Activated B cell treated with CpG ODN at 0.5 μM for 24 hours (primary cell): ENCODE data around the gene SGK1. TPM values are rescaled to one million over a fixed set of nuclear protein-coding genes. Genes with fewer than 3 reads are reported as not detected.
A peak's percentile ranks its signal among the peaks of the same experiment; 100 is the strongest.
"Not testable (repeated sequence)": the region's sequence is repeated elsewhere in the genome, so short reads cannot be mapped to it uniquely, and the experiment has no call there.

Experiments used
- ATAC-seq: fragments of 200-7000 bp; cut with Tn5 transposase; one replicate; pipeline ENCODE4 v1.10.0; 2021; ENCODE audit warnings: low read depth, mild to moderate bottlenecking, moderate library complexity
- CTCF ChIA-PET: fragments of 350-600 bp; sonication (Branson Sonifier 250); formaldehyde crosslinking; loops from one replicate; lab custom pipeline; 2021; ENCODE audit warnings: antibody characterized with exemption; lab: Charles Lee
- POLR2A ChIA-PET: fragments of 350-600 bp; sonication (Branson Sonifier 250); formaldehyde crosslinking; loops from one replicate; lab custom pipeline; 2021; ENCODE audit warnings: antibody characterized with exemption; lab: Charles Lee
- DNase-seq: peaks from one replicate; pipeline ENCODE4 v3.0.0; 2022
- H3K27ac Mint-ChIP-seq: one replicate; pipeline ENCODE4 v1.8.0; 2020; ENCODE audit warnings: mixed read lengths
- H3K27me3 Mint-ChIP-seq: one replicate; pipeline ENCODE4 v1.8.0; 2021; ENCODE audit warnings: mixed read lengths
- H3K36me3 Mint-ChIP-seq: one replicate; pipeline ENCODE4 v1.8.0; 2021; ENCODE audit warnings: low read depth, mixed read lengths
- H3K4me1 Mint-ChIP-seq: one replicate; pipeline ENCODE4 v1.8.0; 2021; ENCODE audit warnings: mixed read lengths
- H3K4me3 Mint-ChIP-seq: one replicate; pipeline ENCODE4 v1.8.0; 2020; ENCODE audit warnings: mild to moderate bottlenecking, mixed read lengths
- H3K9me3 Mint-ChIP-seq: one replicate; pipeline ENCODE4 v1.8.0; 2020; ENCODE audit warnings: mixed read lengths
- CTCF ChIP-seq: fragments of 200-600 bp; IDR thresholded peaks from one replicate; pipeline ENCODE4 v1.8.0; 2022; ENCODE audit warnings: antibody characterized with exemption, mild to moderate bottlenecking
- intact Hi-C: fragments of 100-400 bp; cut with micrococcal nuclease; formaldehyde crosslinking; loops from one replicate; pipeline ENCODE4 v1.15.1; 2024
- total RNA-seq: library from RNA; stranded (reverse); gene quantifications from 2 replicates; pipeline ENCODE4 v1.2.3, GENCODE V29; 2022

Gene SGK1
- total RNA-seq, 1 donor from 2014 or later: 36.2 TPM

GRCh38 chr6:134322216-134322615, 4.3 kb upstream of the SGK1 start:
- peaks cover 10% of the 10 kb centered on the region for H3K27me3 Mint-ChIP-seq
- no peak for TF ChIP-seq CTCF
- H3K27ac Mint-ChIP-seq: no peak overlapping the region
- H3K4me3 Mint-ChIP-seq: no peak overlapping the region
- intact Hi-C loops: no loop called here
- DNase-seq (no peak), ATAC-seq (no peak)
- CTCF ChIA-PET: no interaction called here
- H3K9me3 Mint-ChIP-seq: peaks cover 8% of the 10 kb centered on the region
- no peaks in the 10 kb centered on the region for H3K36me3 Mint-ChIP-seq
- peaks cover 11% of the 10 kb centered on the region for H3K4me1 Mint-ChIP-seq
- POLR2A ChIA-PET: no interaction called here

- no peak for DNase-seq
- TF ChIP-seq CTCF: no peak
- Mint-ChIP-seq H3K36me3 (no peaks in the 10 kb centered on the region), H3K4me1 (peaks cover 13% of the 10 kb centered on the region), H3K27me3 (peaks cover 16% of the 10 kb centered on the region), H3K4me3 (no peak overlapping the region), H3K27ac (no peak overlapping the region), H3K9me3 (peaks cover 7% of the 10 kb centered on the region)
- no peak for ATAC-seq
- POLR2A ChIA-PET: no interaction called here
- intact Hi-C loops: no loop called here
- CTCF ChIA-PET: no interaction called here
Observed at GRCh38 chr6:134321246-134321645, 3.3 kb upstream of the SGK1 start.

- POLR2A ChIA-PET, H3K9me3 Mint-ChIP-seq, CTCF ChIA-PET, DNase-seq, ATAC-seq, H3K27ac Mint-ChIP-seq, H3K36me3 Mint-ChIP-seq, H3K4me3 Mint-ChIP-seq: not testable (repeated sequence)
- Mint-ChIP-seq H3K4me1 (peaks cover 13% of the 10 kb centered on the region), H3K27me3 (peaks cover 16% of the 10 kb centered on the region)
- intact Hi-C loops: loop anchor here (2.0 kb wide), 1 partner anchor 15 kb away; no protein-coding TSS in a partner anchor
Observed at GRCh38 chr6:134319686-134320085, 1.8 kb upstream of the SGK1 start.

GRCh38 chr6:134318974-134319281, 1.0 kb upstream of the SGK1 start:
- H3K4me1 Mint-ChIP-seq: peaks cover 13% of the 10 kb centered on the region
- no peak overlapping the region for H3K27ac Mint-ChIP-seq
- intact Hi-C loops: loop anchor here (2.0 kb wide), 1 partner anchor 16 kb away; no protein-coding TSS in a partner anchor
- ChIA-PET POLR2A (interaction anchor here (0.7 kb wide), 1 partner anchor 87 kb away, joined by 3 read pairs; no protein-coding TSS in a partner anchor), CTCF (no interaction called here)
- H3K36me3 Mint-ChIP-seq: no peaks in the 10 kb centered on the region
- no peak for TF ChIP-seq CTCF
- H3K9me3 Mint-ChIP-seq: peaks cover 6% of the 10 kb centered on the region
- DNase-seq (no peak), ATAC-seq (no peak)
- peaks cover 16% of the 10 kb centered on the region for H3K27me3 Mint-ChIP-seq
- no peak overlapping the region for H3K4me3 Mint-ChIP-seq

GRCh38 chr6:134318236-134318973, 493 bp upstream of the SGK1 start:
- no peak for TF ChIP-seq CTCF
- intact Hi-C loops: loop anchor here (2.0 kb wide), 1 partner anchor 16 kb away; no protein-coding TSS in a partner anchor
- peaks cover 16% of the 10 kb centered on the region for H3K27me3 Mint-ChIP-seq
- peaks cover 13% of the 10 kb centered on the region for H3K4me1 Mint-ChIP-seq
- H3K9me3 Mint-ChIP-seq: peaks cover 6% of the 10 kb centered on the region
- H3K36me3 Mint-ChIP-seq: no peaks in the 10 kb centered on the region
- H3K4me3 Mint-ChIP-seq: peak overlapping the region; percentile 75
- no peak for DNase-seq
- CTCF ChIA-PET: no interaction called here
- POLR2A ChIA-PET: interaction anchor here (0.7 kb wide), 2 partner anchors 87 to 154 kb away, joined by 3 read pairs; no protein-coding TSS in a partner anchor
- H3K27ac Mint-ChIP-seq: no peak overlapping the region
- no peak for ATAC-seq
